HG03039 (cell line): ENCODE data around the gene NFIA.
"Not testable (repeated sequence)": the region's sequence is repeated elsewhere in the genome, so short reads cannot be mapped to it uniquely, and the experiment has no call there.

ENCODE experiments used
- ATAC-seq: cut with Tn5 transposase; IDR thresholded peaks from one replicate; pipeline ENCODE4 v1.9.1; 2021; ENCODE audit warnings: mild to moderate bottlenecking, moderate library complexity; ENCODE audit not compliant: unreplicated experiment

The NFIA gene

DNA sequence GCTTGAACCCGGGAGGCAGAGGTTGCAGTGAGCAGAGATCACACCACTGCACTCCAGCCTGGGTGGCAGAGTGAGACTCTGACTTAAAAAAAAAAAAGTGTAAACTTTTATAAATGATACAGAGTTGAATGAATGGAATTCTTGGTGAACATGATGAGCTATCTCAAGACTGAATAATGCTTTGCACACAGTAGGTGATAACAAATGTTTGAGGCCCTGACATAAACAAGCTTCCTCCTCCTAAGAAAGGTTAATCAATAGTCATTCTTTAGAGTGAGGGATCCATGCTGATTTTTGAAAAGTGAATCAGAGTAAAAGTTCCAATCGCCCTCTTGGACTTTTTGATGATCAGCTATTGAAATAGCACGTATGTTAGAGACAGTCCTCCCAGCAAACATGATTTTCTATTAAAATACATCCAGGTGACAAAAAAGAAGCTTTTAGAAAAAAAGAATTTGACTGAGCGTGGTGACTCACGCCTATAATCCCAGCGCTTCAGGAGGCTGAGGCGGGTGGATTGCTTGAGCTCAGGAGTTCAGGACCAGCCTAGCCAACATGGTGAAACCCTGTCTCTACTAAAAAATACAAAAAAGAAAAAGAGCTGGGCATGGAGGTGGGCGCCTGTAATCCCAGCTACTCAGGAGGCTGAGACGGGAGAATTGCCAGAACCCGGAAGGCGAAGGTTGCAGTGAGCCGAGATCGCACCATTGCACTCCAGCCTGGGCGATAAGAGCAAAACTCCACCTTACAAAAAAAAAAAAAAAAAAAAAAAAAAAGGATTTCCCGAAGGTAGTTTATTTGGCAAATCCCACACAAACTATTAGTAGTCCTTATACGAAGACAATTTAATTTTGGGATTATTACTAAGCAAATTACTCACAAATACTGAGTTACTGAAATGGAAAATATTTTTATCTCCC lies 181.8 kb downstream of the NFIA start:
- ATAC-seq: no peak

DNA sequence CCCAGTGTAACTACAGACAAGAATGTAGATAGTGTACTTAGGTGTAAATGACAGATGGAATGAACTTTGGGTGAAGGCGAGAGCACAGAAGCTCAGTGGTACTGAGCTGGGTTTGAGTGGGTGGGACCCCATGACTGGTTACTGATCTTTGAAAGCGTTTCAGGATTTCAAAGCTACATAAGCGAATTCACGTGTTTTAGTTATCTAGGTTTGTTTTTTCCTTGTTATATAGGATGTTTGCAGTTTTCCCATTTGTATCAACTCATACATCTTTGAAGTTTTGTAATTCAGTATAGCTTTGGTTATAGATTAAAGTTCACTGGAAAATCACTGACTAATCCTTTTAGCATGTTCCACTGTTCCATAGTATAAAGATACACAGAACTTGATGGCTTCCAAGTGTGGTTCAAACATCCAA lies 182.5 kb downstream of the NFIA start:
- no peak for ATAC-seq

GRCh38 chr1:61265665-61266064 lies 183.3 kb downstream of the NFIA start:
- no peak for ATAC-seq

GRCh38 chr1:61266738-61267137 lies 184.4 kb downstream of the NFIA start:
- no peak for ATAC-seq

GRCh38 chr1:61268546-61269240 lies 186.3 kb downstream of the NFIA start:
- ATAC-seq: no peak

- ATAC-seq: no peak
These were observed 187.2 kb downstream of the NFIA start for GRCh38 chr1:61269602-61270001.

GRCh38 chr1:61270107-61270506 lies 187.7 kb downstream of the NFIA start:
- no peak for ATAC-seq

GRCh38 chr1:61270761-61271411 lies 188.5 kb downstream of the NFIA start:
- no peak for ATAC-seq

DNA sequence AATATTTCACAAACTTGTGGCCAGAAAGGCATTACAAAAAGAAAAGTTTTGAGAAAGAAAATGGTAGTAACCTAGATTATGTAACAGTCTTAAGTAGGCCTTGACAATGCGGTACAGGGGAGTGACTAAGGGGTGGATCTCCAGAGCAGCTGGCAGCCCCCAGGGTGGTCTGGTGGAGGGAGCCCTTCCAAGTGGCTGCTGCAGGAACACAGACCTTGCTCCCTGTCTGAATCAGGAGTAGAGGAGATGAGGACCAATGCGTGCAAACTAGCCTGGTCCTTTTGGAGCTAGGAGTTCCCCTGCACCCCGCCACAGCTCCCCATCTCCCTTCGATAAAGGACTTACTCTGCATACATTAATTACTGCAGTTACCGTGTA lies 189.0 kb downstream of the NFIA start:
- ATAC-seq: no peak

DNA sequence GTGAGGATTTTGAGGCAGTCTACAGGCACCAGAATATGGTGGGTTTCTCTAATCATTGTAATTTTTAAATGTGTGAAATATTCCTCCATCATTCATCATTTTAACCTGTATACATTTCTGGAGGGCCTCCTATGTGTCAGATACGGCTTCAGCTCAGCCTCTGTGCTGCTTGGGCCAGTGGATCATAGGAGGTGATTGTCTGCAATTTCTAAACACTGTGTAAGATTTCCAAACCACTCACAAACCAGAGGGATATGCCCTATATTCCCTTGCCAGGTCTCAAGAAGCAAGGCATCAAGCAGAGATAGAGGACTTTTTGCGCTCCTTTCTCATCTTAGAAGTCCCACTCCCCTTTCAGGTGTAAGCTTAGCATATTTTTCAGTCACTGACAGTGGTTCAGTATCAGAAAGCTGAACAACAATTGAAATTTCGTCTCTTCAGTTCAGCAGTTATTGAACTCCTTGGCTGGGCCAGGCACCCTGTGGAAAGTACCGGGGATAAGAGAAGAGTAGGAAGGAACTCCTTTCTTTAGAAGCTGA lies 190.9 kb downstream of the NFIA start:
- no peak for ATAC-seq

- no peak for ATAC-seq
These were observed 191.5 kb downstream of the NFIA start for GRCh38 chr1:61273861-61274260.

DNA sequence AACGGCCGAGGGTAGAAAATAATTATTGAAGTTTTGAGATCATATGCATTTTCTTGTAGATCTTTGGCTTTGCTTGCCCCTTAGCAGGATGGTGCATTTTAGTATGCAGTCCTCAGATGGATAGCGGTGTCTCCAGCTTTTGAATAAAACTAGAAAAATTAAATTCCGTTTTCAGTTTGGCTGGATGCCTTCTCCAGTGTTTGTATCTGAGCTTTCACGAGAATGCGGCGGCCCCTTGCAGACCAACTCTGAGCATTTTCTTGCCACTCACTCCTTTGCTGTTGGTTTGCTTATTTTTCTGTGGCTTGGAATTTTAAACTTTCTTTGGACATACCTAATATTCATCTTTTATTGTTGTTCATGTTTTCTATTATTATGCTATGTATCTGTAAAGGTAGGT lies 192.6 kb downstream of the NFIA start:
- no peak for ATAC-seq

- no peak for ATAC-seq
These were observed 193.9 kb downstream of the NFIA start for GRCh38 chr1:61276246-61276645.

GRCh38 chr1:61277121-61277690 lies 194.8 kb downstream of the NFIA start:
- no peak for ATAC-seq

- not testable (repeated sequence) for ATAC-seq
These were observed 196.1 kb downstream of the NFIA start for GRCh38 chr1:61278503-61278902.

DNA sequence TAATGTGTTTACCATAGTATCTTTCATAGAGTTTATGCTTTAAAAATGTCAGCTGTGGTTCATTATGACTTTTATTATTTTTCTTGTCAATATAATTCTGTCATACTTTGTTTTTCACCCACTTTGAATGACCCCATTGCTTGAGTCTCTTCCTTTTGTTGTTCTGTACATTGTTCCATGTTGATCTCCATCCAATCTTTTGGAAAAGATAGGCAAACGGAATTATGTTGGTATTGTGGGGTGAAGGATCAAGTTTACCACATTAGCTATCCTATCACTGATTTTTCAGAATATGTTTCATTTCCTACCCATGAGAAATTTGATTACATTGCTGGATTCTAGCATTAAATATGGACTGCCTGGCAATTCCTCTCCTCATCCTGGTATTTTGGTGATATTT lies 196.6 kb downstream of the NFIA start:
- no peak for ATAC-seq

DNA sequence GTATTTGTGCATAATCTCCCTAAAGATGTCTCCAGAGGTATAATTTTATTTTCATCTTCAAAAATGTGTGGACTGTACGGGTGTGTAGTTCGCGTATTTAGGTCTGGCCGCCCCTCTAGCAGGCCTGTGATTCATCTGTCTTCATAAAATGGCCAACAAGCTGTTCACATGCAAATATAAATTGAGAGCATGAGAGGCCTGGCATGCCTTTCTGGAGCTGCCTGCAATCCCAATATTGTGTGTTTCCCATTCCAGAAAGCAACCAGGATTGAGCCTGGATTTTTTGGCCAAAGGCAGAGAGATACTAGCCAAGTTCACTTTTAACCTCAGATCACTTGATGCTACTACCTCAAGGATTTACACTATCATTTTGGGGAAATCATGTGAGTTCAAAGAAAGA lies 197.2 kb downstream of the NFIA start:
- ATAC-seq: no peak

DNA sequence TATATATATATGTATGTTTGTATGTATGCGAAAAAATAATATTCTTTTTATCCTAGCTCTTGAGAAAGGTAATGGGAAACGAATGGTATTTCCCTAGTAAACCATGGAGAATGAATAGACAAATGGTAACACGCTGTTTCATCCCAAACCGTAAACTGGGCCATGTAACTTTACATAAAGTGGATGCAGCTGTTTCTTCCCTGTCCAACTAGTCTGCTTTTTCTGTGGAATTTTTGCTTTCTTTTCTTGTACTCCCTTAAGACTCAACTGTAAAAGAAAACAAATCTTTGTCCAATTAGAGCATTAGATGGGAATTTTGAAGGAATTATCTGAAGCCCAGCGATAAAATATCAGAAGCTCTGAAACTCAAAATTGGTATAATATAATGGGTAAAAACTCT lies 198.1 kb downstream of the NFIA start:
- ATAC-seq: no peak

DNA sequence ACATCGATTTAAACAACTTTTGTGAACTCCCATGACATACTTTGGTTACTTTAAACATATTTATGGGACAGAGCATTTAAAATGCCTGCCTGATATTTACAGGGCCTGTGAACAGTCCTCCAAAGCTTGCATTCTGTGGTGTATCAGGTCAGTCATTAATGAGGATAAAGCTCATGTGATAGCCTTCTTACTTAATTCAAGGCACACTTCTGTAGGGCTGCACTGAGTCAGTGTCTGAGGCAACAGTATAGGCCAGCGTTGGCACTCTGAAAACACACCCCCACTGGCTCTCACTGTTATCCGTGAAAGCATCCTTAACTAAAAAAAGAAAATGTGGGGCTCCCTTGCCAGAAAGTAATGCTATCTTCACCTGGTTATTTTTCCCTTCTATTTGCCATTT lies 200.0 kb downstream of the NFIA start:
- no peak for ATAC-seq

DNA sequence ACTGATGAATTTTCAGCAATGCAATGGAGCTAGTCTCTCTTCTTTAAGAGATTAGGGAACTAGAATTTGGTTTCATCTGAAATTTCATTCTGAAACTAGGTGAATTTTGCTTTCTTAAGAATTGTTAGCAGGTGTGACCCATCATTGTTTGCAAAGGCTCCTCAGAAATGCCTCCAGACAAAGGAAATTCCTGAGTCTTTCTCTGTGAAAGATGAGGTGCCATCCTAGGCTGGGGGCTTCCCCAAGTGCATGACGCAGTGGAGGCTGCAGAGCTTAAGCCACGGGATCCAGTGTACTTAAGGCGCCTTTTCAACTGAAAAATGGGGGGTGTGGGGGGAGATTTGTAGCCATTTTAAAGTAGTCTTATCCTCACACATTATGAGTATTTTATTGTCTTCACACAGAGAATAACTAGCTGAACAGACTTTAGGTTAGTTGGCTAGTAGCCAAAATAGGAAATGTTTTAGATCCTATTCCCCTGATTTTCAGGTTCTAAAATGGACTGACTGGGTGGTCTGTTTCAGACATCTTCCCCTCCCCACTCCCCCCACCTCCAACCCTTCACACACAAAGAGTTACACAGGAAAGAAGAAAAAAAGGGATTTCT lies 202.0 kb downstream of the NFIA start:
- no peak for ATAC-seq

- no peak for ATAC-seq
These were observed 202.6 kb downstream of the NFIA start for GRCh38 chr1:61284936-61285335.
